ENCODE data around the gene ABHD16B.

DNA sequence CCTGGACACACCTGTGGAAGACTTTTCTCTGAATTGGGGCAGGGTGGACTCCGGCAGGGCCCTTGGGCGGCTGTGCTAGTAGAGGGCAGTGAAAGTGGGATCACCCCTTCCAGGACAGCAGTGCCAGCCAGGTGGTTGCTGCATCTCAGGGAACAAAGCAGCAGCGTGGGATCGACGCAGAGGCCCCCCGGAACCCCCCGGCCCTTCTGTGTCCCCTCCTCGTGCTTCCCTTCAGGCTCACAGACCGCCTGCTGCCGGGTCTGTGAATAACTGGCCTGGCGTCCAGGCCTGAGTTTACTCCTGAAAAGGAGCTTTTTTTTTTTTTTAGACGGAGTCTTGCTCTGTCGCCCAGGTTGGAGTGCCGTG is 24.7 kb downstream of the ABHD16B start:
- no peak for TF ChIP-seq TEAD4 (IDR thresholded peaks at IDR 0.05)
- TF ChIP-seq RAD21 (IDR thresholded peaks at IDR 0.05; ENCODE audit: low read depth): no peak
- TF ChIP-seq CEBPB (IDR thresholded peaks at IDR 0.05): no peak
- no peak for TF ChIP-seq EP300 (IDR thresholded peaks at IDR 0.05; ENCODE audit: borderline replicate concordance)
- TF ChIP-seq, protein P1, sequence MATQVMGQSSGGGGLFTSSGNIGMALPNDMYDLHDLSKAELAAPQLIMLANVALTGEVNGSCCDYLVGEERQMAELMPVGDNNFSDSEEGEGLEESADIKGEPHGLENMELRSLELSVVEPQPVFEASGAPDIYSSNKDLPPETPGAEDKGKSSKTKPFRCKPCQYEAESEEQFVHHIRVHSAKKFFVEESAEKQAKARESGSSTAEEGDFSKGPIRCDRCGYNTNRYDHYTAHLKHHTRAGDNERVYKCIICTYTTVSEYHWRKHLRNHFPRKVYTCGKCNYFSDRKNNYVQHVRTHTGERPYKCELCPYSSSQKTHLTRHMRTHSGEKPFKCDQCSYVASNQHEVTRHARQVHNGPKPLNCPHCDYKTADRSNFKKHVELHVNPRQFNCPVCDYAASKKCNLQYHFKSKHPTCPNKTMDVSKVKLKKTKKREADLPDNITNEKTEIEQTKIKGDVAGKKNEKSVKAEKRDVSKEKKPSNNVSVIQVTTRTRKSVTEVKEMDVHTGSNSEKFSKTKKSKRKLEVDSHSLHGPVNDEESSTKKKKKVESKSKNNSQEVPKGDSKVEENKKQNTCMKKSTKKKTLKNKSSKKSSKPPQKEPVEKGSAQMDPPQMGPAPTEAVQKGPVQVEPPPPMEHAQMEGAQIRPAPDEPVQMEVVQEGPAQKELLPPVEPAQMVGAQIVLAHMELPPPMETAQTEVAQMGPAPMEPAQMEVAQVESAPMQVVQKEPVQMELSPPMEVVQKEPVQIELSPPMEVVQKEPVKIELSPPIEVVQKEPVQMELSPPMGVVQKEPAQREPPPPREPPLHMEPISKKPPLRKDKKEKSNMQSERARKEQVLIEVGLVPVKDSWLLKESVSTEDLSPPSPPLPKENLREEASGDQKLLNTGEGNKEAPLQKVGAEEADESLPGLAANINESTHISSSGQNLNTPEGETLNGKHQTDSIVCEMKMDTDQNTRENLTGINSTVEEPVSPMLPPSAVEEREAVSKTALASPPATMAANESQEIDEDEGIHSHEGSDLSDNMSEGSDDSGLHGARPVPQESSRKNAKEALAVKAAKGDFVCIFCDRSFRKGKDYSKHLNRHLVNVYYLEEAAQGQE (IDR thresholded peaks at IDR 0.05; ENCODE audit: low read depth): no peak
- TF ChIP-seq, protein P2, sequence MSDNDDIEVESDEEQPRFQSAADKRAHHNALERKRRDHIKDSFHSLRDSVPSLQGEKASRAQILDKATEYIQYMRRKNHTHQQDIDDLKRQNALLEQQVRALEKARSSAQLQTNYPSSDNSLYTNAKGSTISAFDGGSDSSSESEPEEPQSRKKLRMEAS (IDR thresholded peaks at IDR 0.05): no peak
- TF ChIP-seq TCF12 (IDR thresholded peaks at IDR 0.05; ENCODE audit: low read depth): no peak
- TF ChIP-seq YY1 (IDR thresholded peaks at IDR 0.05; ENCODE audit: low read depth): no peak
